Limb (tissue), 2 donors: ENCODE measurements around the gene ANTXR1.

Source experiments
- DNase-seq, 2 donors: peaks; one replicate each; pipeline ENCODE4 v3.0.0-alpha.2; 2016; ENCODE audit errors: extremely low spot score in 2 of 2

The ANTXR1 gene

DNA sequence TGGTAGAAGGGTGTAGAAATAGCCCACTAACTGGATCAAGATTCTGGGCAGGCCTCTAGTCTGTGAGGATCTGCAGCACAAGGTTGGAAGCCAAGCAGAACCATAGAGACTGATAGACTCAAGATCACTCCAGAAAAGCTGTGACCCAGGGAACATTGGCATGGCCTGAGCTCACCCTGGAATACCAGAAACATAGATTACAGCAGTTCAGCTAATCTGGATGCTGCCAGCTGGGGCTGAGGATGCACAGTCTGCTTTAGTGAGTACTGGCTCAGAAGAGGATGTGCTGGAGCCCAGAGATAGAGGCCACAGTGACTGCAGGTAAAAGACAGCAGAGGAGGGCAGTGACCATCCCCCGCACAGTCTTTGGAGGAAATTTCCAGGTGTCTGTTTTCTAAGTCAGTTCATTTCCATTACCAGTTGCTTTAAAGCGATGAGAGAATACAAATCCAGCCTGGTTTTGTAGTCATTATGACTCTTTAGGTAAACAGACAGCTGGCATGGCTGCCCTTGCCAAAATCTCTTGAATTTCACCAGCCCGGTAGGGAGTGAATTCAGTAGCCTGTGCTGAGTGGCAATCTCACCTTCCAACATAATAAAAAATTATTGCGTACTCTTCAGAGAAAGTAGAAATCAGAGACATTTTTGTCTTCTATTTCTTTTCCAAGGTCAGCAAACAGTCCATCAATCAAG is 119.2 kb downstream of the ANTXR1 start:
- no peak for DNase-seq

- no peak for DNase-seq
Observed at GRCh38 chr2:69132960-69133590, 120.1 kb downstream of the ANTXR1 start.

- no peak for DNase-seq
Observed at GRCh38 chr2:69133898-69134297, 120.9 kb downstream of the ANTXR1 start.

GRCh38 chr2:69134306-69134945 is 121.4 kb downstream of the ANTXR1 start:
- no peak for DNase-seq

GRCh38 chr2:69138247-69138772 is 125.3 kb downstream of the ANTXR1 start:
- DNase-seq = no peak

DNA sequence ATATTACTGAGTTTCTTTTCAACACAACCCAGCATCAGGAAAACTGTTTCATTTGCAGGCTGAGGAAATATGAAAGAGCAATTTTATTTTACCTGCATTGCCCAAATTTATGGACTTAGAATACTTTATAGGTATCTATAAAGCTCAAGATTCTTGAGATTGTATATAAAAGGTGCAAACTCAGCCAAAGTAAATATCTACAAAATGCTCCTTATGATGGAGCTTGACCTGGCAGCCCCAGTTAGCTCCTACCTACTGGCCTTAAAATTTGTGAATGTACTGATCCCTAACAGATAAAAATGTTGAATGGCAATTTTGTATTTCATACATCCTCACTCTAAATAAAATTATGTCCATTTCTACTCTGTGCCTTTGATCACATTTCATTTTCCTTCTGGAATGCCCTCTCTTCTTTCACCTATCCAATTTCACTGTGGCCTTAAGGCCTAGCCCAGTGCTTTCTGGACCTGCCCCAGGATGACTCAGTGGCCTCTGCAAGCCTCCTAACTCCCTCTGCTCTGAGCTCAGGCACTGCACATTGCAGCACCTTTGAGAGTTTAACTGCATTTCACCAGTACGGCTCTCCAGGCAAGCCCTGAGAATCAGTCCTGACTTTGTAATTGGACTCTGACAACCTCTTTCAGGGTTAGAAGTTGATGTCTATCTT is 125.9 kb downstream of the ANTXR1 start:
- no peak for DNase-seq

GRCh38 chr2:69139778-69140670 is 127.0 kb downstream of the ANTXR1 start:
- DNase-seq = no peak

DNA sequence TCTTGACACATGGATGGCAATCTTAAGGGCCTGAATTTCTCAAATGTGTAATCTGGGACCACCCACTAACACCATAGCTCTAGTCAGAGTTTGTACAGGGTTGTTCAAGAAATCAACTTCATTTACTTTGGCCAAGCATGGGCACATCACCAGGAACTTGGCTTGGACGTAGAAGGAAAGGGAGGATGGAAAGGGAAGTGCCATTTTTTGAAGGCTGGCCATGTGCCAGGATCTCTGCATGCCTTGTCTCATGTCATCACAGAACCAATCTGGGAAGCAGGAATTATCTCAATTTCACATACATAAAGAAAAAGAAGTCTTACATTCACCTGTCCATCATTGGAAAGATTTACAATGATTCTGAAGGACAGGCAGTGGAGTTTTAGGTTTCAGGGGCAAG is 128.1 kb downstream of the ANTXR1 start:
- DNase-seq = no peak

- DNase-seq = peak; percentile 51 to 53
Observed at GRCh38 chr2:69143748-69144360, 130.9 kb downstream of the ANTXR1 start.

DNA sequence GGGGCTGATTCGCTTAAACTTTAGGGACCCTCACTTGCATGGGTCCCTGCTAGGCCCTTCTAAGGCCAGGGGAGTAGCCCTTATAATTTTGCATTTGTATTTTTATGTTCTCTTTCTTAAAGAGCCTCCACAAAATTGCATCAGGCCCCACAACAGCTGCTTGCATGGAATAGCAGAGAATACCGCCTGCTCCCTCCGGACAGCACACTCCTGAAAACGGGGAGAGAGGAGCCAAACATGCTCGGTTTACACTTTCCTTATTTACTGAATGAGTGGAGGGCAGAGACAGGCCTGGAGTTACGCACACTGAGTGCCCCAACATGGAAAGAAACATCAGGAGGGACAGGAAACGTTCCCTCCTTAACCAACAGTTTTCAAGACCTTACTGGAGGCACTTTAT is 132.2 kb downstream of the ANTXR1 start:
- peak in 1 of 2 donors; percentile 36 for DNase-seq

GRCh38 chr2:69147841-69148533 is 135.0 kb downstream of the ANTXR1 start:
- no peak for DNase-seq

- peak in 1 of 2 donors; percentile 46 for DNase-seq
Observed at GRCh38 chr2:69149631-69150215, 136.7 kb downstream of the ANTXR1 start.

DNA sequence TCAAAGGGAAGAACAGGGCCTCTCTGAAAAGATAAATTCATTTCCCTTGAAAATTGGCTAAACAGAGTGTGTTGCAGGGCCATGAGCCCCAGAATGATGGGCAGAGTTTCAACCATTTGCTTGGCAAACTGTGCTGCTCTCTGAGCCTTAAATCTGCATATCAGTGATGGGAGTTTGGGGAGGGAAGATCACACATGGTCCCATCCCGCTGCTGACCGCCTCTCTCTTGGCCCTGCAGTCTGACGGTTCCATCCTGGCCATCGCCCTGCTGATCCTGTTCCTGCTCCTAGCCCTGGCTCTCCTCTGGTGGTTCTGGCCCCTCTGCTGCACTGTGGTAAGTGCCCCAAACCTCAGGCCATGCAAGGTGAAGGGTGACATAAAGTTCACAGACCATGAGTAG is 139.0 kb downstream of the ANTXR1 start:
- no peak for DNase-seq

- DNase-seq = no peak
Observed at GRCh38 chr2:69152847-69153583, 140.0 kb downstream of the ANTXR1 start.

- no peak for DNase-seq
Observed at GRCh38 chr2:69154106-69154505, 141.1 kb downstream of the ANTXR1 start.

DNA sequence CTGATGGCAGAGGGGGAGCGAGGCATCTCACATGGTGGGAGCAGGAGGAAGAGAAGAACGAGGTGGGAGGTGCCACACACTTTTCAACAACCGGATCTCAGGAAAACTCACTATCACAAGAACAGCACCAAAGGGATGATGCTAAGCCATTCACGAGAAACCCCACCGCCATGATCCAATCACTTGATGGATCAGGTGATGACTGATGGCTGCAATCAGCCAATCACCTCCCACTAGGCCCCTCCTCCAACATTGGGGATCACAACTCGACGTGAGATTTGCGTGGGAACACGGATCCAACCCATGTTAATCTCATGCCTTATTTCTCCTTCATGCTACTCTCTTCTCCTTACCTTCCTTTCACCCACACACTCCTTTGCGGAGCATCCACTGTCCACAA is 143.6 kb downstream of the ANTXR1 start:
- DNase-seq = no peak

- DNase-seq = no peak
Observed at GRCh38 chr2:69157441-69157840, 144.5 kb downstream of the ANTXR1 start.

DNA sequence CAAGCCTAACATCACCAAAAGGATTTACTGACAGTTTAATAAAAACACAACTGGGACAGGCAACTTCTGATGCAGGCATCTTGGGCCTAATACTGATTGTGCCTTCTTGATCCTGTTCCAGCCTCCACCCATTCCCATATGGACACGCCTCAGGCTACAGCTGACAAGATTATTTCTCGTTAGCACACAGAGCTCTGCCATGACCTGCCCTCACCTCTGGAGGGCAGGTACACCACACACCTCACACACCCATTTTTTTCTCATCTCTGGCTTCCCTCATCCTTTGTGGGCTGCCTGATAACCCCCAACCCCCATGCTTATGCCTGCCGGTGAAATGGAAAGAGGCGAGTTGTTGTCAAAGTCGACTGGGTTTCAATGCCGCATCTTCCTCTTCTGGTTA is 147.0 kb downstream of the ANTXR1 start:
- no peak for DNase-seq

GRCh38 chr2:69162057-69162456 is 149.1 kb downstream of the ANTXR1 start:
- no peak for DNase-seq
